Muscle layer of colon (tissue), 2 donors: ENCODE measurements around the gene HEATR9.

Experiments used
- H3K27ac ChIP-seq: one replicate; pipeline ENCODE4 v1.7.0; 2013; ENCODE audit warnings: low read depth, mild to moderate bottlenecking, low read length, moderate library complexity
- H3K27me3 ChIP-seq, 2 donors: one replicate each; pipeline ENCODE4 v1.7.0; 2013; ENCODE audit warnings: low read length in 2 of 2, mild to moderate bottlenecking in 2 of 2; ENCODE audit not compliant: insufficient read depth in 2 of 2, control insufficient read depth in 1 of 2
- H3K36me3 ChIP-seq: one replicate; pipeline ENCODE4 v1.7.0; 2013; ENCODE audit warnings: mild to moderate bottlenecking, low read length; ENCODE audit not compliant: insufficient read depth
- H3K4me1 ChIP-seq: one replicate; pipeline ENCODE4 v1.7.0; 2013; ENCODE audit warnings: mild to moderate bottlenecking, low read length; ENCODE audit not compliant: insufficient read depth
- H3K4me3 ChIP-seq, 2 donors: one replicate each; pipeline ENCODE4 v1.7.0; 2013; ENCODE audit warnings: low read length in 2 of 2, low read depth in 1 of 2, mild to moderate bottlenecking in 1 of 2, moderate library complexity in 1 of 2
- H3K9ac ChIP-seq: one replicate; pipeline ENCODE4 v1.7.0; 2013; ENCODE audit warnings: low read length
- H3K9me3 ChIP-seq: one replicate; pipeline ENCODE4 v1.7.0; 2013; ENCODE audit warnings: mild to moderate bottlenecking, low read length
- donor health status: abdominal sarcoma.
- donor health status: Adenocarcinoma of cecum.

The HEATR9 gene

GRCh38 chr17:35875072-35875799 is 6.5 kb upstream of the HEATR9 start:
- Histone ChIP-seq H3K36me3 (no peaks in the 10 kb centered on the region), H3K9me3 (no peaks in the 10 kb centered on the region), H3K9ac (no peak overlapping the region), H3K4me3 (no peak overlapping the region), H3K27ac (no peak overlapping the region), H3K4me1 (no peaks in the 10 kb centered on the region), H3K27me3 (no peaks in the 10 kb centered on the region)

DNA sequence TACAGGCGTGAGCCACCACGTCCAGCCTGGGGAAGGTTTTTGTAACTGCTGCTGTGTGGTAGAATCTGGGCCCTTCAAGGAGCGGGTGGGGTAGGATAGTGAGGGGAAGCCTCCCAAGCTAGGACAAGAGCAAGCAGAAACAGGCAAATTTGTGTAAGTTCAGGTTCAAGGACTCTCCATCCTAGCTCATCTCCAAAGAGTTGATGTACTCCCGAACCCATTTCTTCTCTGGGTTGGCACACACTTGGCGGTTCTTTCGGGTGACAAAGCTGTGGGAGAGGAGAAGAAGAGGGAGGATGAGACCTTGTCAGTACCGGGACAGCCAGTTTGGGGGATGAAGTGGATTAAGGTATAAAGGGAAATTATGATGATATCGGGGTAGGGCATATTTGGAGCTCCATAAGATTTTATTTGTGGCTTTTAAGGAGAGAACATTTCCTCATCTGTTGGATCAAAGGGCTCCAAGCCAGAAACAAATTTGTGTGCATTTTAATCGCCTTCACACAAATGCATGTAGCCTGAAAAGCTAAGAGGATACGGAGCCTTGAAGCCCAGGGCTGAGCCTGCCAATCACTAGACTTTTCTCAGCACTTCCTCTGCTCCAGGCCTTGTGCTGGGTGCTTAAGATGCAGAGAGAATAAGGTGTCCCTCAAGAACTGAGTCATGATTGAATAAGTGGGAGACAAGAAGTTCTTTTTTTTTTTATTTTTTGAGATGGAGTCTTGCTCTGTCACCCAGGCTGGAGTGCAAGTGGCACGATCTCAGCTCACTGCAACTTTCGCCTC is 3.7 kb upstream of the HEATR9 start:
- no peaks in the 10 kb centered on the region for H3K9me3 ChIP-seq
- H3K36me3 ChIP-seq: no peaks in the 10 kb centered on the region
- no peaks in the 10 kb centered on the region for H3K4me1 ChIP-seq
- no peaks in the 10 kb centered on the region for H3K27me3 ChIP-seq
- H3K9ac ChIP-seq: no peak overlapping the region
- no peak overlapping the region for H3K4me3 ChIP-seq
- no peak overlapping the region for H3K27ac ChIP-seq

GRCh38 chr17:35870906-35871819 is 2.5 kb upstream of the HEATR9 start:
- H3K27ac ChIP-seq: no peak overlapping the region
- no peak overlapping the region for H3K4me3 ChIP-seq

GRCh38 chr17:35867574-35867973 is 1.1 kb downstream of the HEATR9 start:
- Histone ChIP-seq H3K9ac (no peak overlapping the region), H3K36me3 (no peaks in the 10 kb centered on the region), H3K4me1 (peaks cover 4% of the 10 kb centered on the region), H3K27ac (no peak overlapping the region), H3K4me3 (no peak overlapping the region), H3K27me3 (no peaks in the 10 kb centered on the region), H3K9me3 (no peaks in the 10 kb centered on the region)

More at GRCh38 chr17:35870906-35871819, 2.5 kb upstream of the HEATR9 start:
- Histone ChIP-seq H3K36me3 (no peaks in the 10 kb centered on the region), H3K9ac (no peak overlapping the region), H3K4me1 (peaks cover 4% of the 10 kb centered on the region), H3K27me3 (no peaks in the 10 kb centered on the region), H3K9me3 (no peaks in the 10 kb centered on the region)

DNA sequence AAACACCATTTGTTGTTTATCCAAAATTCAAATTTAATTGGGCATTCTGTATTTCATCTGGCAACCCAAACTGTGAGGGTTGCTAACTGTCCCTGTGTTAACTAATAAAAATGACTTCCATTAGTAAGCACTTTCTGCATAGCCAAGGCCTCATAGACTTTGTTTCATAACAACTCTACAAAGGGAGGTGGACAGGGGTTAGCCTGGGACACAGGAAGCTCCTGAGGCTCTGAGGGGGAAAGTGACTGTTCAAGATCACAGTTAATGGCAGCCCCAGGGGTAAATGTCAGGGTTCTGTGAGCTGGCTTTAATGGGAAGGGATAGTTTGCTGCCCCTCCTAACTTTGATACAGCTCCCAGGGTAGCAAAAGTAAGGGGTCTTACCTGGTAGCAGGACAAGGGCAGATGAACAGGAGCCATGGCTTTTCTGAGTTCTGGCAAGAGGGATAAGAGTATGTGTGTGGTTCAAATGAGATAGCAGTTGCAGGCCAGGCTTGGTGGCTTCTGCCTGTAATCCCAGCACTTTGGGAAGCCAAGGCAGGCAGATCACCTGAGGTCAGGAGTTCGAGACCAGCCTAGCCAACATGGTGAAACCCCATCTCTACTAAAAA is 2.2 kb downstream of the HEATR9 start:
- H3K36me3 ChIP-seq: no peaks in the 10 kb centered on the region
- no peak overlapping the region for H3K27ac ChIP-seq
- H3K4me1 ChIP-seq: peaks cover 4% of the 10 kb centered on the region
- no peaks in the 10 kb centered on the region for H3K9me3 ChIP-seq
- no peak overlapping the region for H3K4me3 ChIP-seq
- no peak overlapping the region for H3K9ac ChIP-seq
- no peaks in the 10 kb centered on the region for H3K27me3 ChIP-seq

DNA sequence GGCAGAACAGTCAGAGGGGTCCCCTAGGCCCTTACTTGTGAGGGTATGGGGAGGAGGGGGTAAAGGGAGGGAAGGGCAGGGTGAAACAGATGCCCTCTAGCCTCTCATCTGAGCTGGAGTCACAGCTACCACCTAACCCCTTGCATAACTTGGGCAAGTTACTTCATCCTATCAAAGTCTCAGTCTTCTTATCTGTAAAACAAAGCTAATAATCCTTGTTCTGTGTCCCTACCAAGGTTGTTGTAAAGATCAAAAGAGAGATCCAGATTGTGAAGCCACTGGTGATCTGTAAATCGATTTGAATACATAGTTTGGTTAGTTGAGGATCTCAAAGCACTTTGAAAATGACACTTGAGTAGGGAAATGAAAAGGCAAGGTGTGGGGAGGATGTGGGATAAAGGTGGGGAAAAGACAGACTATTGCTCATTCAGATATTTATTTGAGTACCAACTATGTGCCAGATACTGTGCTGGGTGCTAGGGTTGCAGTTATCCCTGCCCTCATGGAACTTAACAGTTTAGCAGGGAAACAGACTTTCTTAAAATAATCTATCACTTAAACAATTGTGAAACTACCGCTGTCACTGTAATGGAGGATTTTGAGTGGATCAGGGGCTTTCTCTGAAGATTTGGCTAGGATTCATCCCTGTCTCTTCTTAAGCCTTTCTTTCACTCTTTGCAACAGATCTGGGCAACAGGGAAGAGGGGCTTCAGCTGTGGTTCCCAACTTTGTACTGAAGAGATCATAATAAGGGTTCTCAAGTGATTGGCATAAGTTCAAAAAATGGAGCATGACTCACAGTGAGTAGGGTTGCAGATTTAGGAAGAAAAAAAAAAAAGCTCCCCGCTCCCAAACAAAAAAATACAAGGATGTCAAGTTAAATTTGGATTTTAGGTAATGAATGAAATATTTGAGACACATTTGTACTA is 3.0 kb downstream of the HEATR9 start:
- no peaks in the 10 kb centered on the region for H3K9me3 ChIP-seq
- no peak overlapping the region for H3K9ac ChIP-seq
- H3K36me3 ChIP-seq: no peaks in the 10 kb centered on the region
- H3K4me1 ChIP-seq: peaks cover 4% of the 10 kb centered on the region
- H3K27me3 ChIP-seq: no peaks in the 10 kb centered on the region
- no peak overlapping the region for H3K27ac ChIP-seq
- no peak overlapping the region for H3K4me3 ChIP-seq

DNA sequence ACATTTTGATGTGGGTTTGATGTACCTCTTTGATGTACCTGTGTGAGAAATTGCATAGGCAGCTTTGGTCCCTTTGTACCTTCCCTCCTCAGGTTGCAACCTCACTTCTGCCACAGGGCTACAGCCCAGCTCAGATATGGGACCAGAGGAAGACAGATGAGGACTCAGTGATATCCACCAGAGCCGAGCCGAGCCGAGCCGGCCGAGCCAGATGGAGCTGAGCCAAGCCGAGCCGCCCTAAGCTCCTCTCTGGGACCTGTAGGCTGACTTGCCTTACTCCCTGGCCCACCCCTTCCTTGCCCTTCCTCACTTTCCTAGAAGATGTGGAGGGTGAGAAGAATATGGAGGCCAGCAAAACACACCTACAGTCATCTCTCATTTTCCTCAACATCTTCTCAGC is 3.8 kb downstream of the HEATR9 start:
- no peak overlapping the region for H3K9ac ChIP-seq
- no peaks in the 10 kb centered on the region for H3K9me3 ChIP-seq
- no peaks in the 10 kb centered on the region for H3K36me3 ChIP-seq
- no peak overlapping the region for H3K4me3 ChIP-seq
- no peak overlapping the region for H3K27ac ChIP-seq
- no peaks in the 10 kb centered on the region for H3K27me3 ChIP-seq
- peaks cover 4% of the 10 kb centered on the region for H3K4me1 ChIP-seq

DNA sequence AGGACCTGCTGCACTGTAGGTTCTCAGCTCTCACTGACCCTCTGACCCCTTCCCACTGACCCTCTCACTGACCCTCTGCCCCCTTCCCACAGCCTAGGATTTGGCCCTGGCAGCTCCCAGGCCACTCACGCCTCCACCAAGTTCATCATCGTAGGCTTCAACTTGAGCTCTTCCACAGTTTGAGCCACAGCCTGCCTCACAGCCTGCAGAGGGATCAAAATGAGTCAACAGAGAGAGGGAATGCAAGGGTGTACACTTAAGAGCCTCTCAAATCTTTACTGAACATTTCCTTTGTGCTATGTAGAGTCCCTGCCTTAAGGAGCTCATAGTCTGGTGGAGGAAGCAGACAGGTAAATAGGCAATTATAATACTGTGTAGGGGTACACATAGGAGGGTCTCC is 12.1 kb downstream of the HEATR9 start:
- Histone ChIP-seq H3K4me1 (no peaks in the 10 kb centered on the region), H3K36me3 (no peaks in the 10 kb centered on the region), H3K9me3 (no peaks in the 10 kb centered on the region), H3K27me3 (no peaks in the 10 kb centered on the region), H3K9ac (no peak overlapping the region), H3K4me3 (no peak overlapping the region), H3K27ac (no peak overlapping the region)

DNA sequence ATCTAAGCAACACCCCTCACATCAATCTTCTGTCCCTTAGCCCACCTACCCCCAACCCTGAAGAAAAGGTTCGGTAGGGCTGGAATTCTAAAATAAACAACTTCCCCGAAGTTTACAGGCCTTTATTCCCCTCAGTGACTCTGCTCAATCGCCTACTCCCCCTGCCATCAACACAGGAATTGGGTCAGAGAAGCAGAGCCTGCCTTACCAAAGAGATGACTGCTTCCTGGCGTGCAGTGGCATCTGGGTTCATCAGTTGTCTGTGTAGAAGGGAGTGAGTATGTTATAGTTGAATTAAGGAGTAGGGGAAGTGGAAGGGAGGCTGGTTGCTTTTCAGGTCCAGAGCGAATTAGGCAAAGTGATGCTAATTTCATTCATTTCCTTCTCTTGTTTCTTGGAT is 12.7 kb downstream of the HEATR9 start:
- no peaks in the 10 kb centered on the region for H3K27me3 ChIP-seq
- no peaks in the 10 kb centered on the region for H3K4me1 ChIP-seq
- no peak overlapping the region for H3K4me3 ChIP-seq
- no peak overlapping the region for H3K27ac ChIP-seq
- no peaks in the 10 kb centered on the region for H3K9me3 ChIP-seq
- H3K9ac ChIP-seq: no peak overlapping the region
- H3K36me3 ChIP-seq: no peaks in the 10 kb centered on the region

GRCh38 chr17:35849469-35850348 is 19.0 kb downstream of the HEATR9 start:
- Histone ChIP-seq H3K9ac (no peak overlapping the region), H3K27me3 (no peaks in the 10 kb centered on the region), H3K9me3 (no peaks in the 10 kb centered on the region), H3K27ac (no peak overlapping the region), H3K4me1 (no peaks in the 10 kb centered on the region), H3K4me3 (no peak overlapping the region), H3K36me3 (peaks cover 37% of the 10 kb centered on the region)
